Measurements from ENCODE around the gene UBE4B. TPM values are rescaled to one million over a fixed set of nuclear protein-coding genes. Genes with fewer than 3 reads are reported as not detected.

Gene UBE4B
- total RNA-seq, 1 experiment from 2014 or later = 31.2 TPM

DNA sequence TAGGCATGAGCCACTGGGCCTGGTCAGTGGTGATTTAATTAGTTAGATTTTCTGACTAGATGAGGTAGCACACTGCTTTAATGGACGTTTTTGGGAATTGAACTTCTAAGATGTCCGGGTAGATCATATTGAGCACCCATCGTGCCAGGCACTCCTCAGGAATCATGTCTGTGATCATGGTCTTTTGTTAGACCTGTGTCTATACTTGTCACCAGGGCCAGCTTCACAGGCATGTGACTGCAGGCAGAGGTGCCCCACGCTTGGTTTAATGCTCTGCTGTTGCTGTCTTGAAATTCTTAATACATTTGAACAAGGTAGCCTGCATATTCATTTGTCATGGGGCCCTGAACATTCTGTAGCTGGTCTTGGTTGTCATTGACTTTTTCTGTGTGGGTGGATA is 19.6 kb downstream of the UBE4B start:
- TF ChIP-seq, protein P1, sequence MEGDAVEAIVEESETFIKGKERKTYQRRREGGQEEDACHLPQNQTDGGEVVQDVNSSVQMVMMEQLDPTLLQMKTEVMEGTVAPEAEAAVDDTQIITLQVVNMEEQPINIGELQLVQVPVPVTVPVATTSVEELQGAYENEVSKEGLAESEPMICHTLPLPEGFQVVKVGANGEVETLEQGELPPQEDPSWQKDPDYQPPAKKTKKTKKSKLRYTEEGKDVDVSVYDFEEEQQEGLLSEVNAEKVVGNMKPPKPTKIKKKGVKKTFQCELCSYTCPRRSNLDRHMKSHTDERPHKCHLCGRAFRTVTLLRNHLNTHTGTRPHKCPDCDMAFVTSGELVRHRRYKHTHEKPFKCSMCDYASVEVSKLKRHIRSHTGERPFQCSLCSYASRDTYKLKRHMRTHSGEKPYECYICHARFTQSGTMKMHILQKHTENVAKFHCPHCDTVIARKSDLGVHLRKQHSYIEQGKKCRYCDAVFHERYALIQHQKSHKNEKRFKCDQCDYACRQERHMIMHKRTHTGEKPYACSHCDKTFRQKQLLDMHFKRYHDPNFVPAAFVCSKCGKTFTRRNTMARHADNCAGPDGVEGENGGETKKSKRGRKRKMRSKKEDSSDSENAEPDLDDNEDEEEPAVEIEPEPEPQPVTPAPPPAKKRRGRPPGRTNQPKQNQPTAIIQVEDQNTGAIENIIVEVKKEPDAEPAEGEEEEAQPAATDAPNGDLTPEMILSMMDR (IDR thresholded peaks at IDR 0.05; ENCODE audit: unreplicated experiment) = no peak
- ChIA-PET POLR2A (interaction anchor here (0.6 kb wide), 1 partner anchor 101 kb away, joined by 4 read pairs; no protein-coding TSS in a partner anchor), CTCF (no interaction called here)
- H3K4me1 Mint-ChIP-seq (ENCODE audit: insufficient read depth, unreplicated experiment) = peaks cover 17% of the 10 kb centered on the region
- intact Hi-C loops (cut with micrococcal nuclease) = no loop called here
- H3K9me3 Mint-ChIP-seq (ENCODE audit: unreplicated experiment) = no peaks in the 10 kb centered on the region
- no TSS peak for BruUV-seq (replicated peaks)
- no peak overlapping the region for H3K27ac Mint-ChIP-seq (ENCODE audit: low read depth, unreplicated experiment)
- H3K36me3 Mint-ChIP-seq (ENCODE audit: insufficient read depth, unreplicated experiment) = peaks cover 25% of the 10 kb centered on the region
- no peak for DNase-seq (ENCODE audit: unreplicated experiment)
- no peaks in the 10 kb centered on the region for H3K27me3 Mint-ChIP-seq (ENCODE audit: insufficient read depth, unreplicated experiment)
- H3K4me3 Mint-ChIP-seq (ENCODE audit: unreplicated experiment) = no peak overlapping the region

DNA sequence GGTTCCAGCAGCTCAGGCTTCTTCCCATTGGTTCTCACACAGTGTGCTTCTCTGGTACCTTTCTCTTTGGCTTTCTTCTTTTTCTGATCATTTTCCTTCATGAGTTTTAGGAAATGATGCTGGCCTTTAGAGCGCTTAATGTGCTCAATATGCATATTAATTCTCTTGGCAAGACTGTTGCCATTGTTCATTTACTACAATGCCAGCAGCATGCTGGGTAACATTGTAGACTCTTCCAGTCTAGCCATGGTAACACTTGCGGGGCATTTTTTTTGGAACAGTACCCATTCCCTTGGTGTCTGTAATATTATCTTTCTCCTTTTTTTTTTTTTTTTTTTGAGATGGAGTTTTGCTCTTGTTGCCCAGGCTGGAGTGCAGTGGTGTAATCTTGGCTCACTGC is 21.7 kb downstream of the UBE4B start:
- Mint-ChIP-seq H3K4me1 (ENCODE audit: insufficient read depth, unreplicated experiment) (peaks cover 22% of the 10 kb centered on the region), H3K4me3 (ENCODE audit: unreplicated experiment) (no peak overlapping the region), H3K27ac (ENCODE audit: low read depth, unreplicated experiment) (no peak overlapping the region), H3K27me3 (ENCODE audit: insufficient read depth, unreplicated experiment) (no peaks in the 10 kb centered on the region), H3K9me3 (ENCODE audit: unreplicated experiment) (no peaks in the 10 kb centered on the region), H3K36me3 (ENCODE audit: insufficient read depth, unreplicated experiment) (peaks cover 17% of the 10 kb centered on the region)
- CTCF ChIA-PET = no interaction called here
- TF ChIP-seq, protein P1 (IDR thresholded peaks at IDR 0.05; ENCODE audit: unreplicated experiment) = no peak
- intact Hi-C loops (cut with micrococcal nuclease) = no loop called here
- POLR2A ChIA-PET = interaction anchor here (3.1 kb wide), 1 partner anchor 21 kb away, joined by 19 read pairs; the partner anchor contains the start of gene UBE4B
- DNase-seq (ENCODE audit: unreplicated experiment) = no peak
- BruUV-seq (replicated peaks) = no TSS peak

DNA sequence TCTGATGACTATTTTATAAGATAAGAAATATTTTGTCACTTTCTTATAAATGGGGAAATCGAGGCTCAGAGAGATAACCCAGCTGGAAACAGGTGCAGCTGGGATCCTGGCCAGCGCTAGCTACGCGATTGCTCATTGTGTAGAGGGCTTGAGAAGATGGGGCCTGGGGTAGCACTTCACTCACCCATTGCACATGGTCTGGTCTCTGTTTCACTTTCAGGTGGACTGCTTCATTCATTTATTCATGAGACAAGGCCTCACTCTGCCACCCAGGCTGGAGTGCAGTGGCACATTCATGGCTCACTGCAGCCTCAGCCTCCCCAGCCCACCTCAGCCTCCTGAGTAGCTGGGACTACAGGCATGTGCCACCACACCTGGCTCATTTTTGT is 23.8 kb downstream of the UBE4B start:
- TF ChIP-seq, protein P1 (IDR thresholded peaks at IDR 0.05; ENCODE audit: unreplicated experiment) = no peak
- Mint-ChIP-seq H3K4me1 (ENCODE audit: insufficient read depth, unreplicated experiment) (peaks cover 22% of the 10 kb centered on the region), H3K36me3 (ENCODE audit: insufficient read depth, unreplicated experiment) (peaks cover 7% of the 10 kb centered on the region), H3K4me3 (ENCODE audit: unreplicated experiment) (no peak overlapping the region), H3K27me3 (ENCODE audit: insufficient read depth, unreplicated experiment) (no peaks in the 10 kb centered on the region), H3K27ac (ENCODE audit: low read depth, unreplicated experiment) (peak overlapping the region; percentile 82), H3K9me3 (ENCODE audit: unreplicated experiment) (no peaks in the 10 kb centered on the region)
- ChIA-PET CTCF (interaction anchor here (0.6 kb wide), 1 partner anchor 70 kb away, joined by 3 read pairs; no protein-coding TSS in a partner anchor), POLR2A (interaction anchor here (0.5 to 3.1 kb wide), 4 partner anchors 9 to 116 kb away, joined by 3 to 19 read pairs (median 4); partner anchors contain the start of gene UBE4B)
- DNase-seq (ENCODE audit: unreplicated experiment) = no peak
- BruUV-seq (replicated peaks) = no TSS peak
- intact Hi-C loops (cut with micrococcal nuclease) = no loop called here

DNA sequence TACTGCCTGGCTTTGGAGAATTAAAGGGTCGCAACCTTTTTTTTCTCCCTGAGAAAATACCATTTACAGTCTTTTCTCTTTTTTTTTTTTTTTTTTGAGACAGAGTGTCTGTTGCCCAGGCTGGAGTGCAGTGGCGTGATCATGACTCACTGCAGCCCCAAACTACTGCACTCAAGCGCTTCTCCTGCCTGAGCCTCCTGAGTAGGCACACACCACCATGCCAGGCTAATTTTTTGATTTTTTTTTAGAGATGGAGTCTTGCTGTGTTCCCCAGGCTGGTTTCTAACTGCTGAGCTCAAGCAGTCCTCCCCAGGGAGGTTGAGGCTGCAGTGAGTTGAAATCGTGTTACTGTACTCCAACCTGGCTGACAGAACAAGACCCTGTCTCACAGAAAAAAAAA is 24.6 kb downstream of the UBE4B start:
- BruUV-seq (replicated peaks) = no TSS peak
- Mint-ChIP-seq H3K4me3 (ENCODE audit: unreplicated experiment) (peak overlapping the region; percentile 12), H3K36me3 (ENCODE audit: insufficient read depth, unreplicated experiment) (peaks cover 7% of the 10 kb centered on the region), H3K4me1 (ENCODE audit: insufficient read depth, unreplicated experiment) (peaks cover 22% of the 10 kb centered on the region), H3K27ac (ENCODE audit: low read depth, unreplicated experiment) (peak overlapping the region; percentile 87), H3K9me3 (ENCODE audit: unreplicated experiment) (no peaks in the 10 kb centered on the region), H3K27me3 (ENCODE audit: insufficient read depth, unreplicated experiment) (no peaks in the 10 kb centered on the region)
- DNase-seq (ENCODE audit: unreplicated experiment) = peak; percentile 46
- ChIA-PET CTCF (interaction anchor here (0.6 to 0.7 kb wide), 4 partner anchors 21 to 338 kb away, joined by 3 to 5 read pairs (median 4); no protein-coding TSS in a partner anchor), POLR2A (interaction anchor here (1.5 to 1.9 kb wide), 2 partner anchors 10 to 24 kb away, joined by 4 to 6 read pairs; partner anchors contain the start of gene UBE4B)
- intact Hi-C loops (cut with micrococcal nuclease) = no loop called here
- TF ChIP-seq, protein P1 (IDR thresholded peaks at IDR 0.05; ENCODE audit: unreplicated experiment) = no peak

Measured in MCF 10A (cell line).